Activated B cell treated with CpG ODN at 0.5 μM for 24 hours (primary cell): ENCODE measurements around the gene B4GALNT4. TPM values are rescaled to one million over a fixed set of nuclear protein-coding genes. Genes with fewer than 3 reads are reported as not detected.

Experiments
- ATAC-seq: fragments of 200-7000 bp; cut with Tn5 transposase; one replicate; pipeline ENCODE4 v1.10.0; 2021; ENCODE audit warnings: low read depth, mild to moderate bottlenecking, moderate library complexity
- CTCF ChIA-PET: fragments of 350-600 bp; sonication (Branson Sonifier 250); formaldehyde crosslinking; loops from one replicate; lab custom pipeline; 2021; ENCODE audit warnings: antibody characterized with exemption; lab: Charles Lee
- POLR2A ChIA-PET: fragments of 350-600 bp; sonication (Branson Sonifier 250); formaldehyde crosslinking; loops from one replicate; lab custom pipeline; 2021; ENCODE audit warnings: antibody characterized with exemption; lab: Charles Lee
- DNase-seq: peaks from one replicate; pipeline ENCODE4 v3.0.0; 2022
- H3K27ac Mint-ChIP-seq: one replicate; pipeline ENCODE4 v1.8.0; 2020; ENCODE audit warnings: mixed read lengths
- H3K27me3 Mint-ChIP-seq: one replicate; pipeline ENCODE4 v1.8.0; 2021; ENCODE audit warnings: mixed read lengths
- H3K36me3 Mint-ChIP-seq: one replicate; pipeline ENCODE4 v1.8.0; 2021; ENCODE audit warnings: low read depth, mixed read lengths
- H3K4me1 Mint-ChIP-seq: one replicate; pipeline ENCODE4 v1.8.0; 2021; ENCODE audit warnings: mixed read lengths
- H3K4me3 Mint-ChIP-seq: one replicate; pipeline ENCODE4 v1.8.0; 2020; ENCODE audit warnings: mild to moderate bottlenecking, mixed read lengths
- H3K9me3 Mint-ChIP-seq: one replicate; pipeline ENCODE4 v1.8.0; 2020; ENCODE audit warnings: mixed read lengths
- CTCF ChIP-seq: fragments of 200-600 bp; IDR thresholded peaks from one replicate; pipeline ENCODE4 v1.8.0; 2022; ENCODE audit warnings: antibody characterized with exemption, mild to moderate bottlenecking
- intact Hi-C: fragments of 100-400 bp; cut with micrococcal nuclease; formaldehyde crosslinking; loops from one replicate; pipeline ENCODE4 v1.15.1; 2024
- total RNA-seq: library from RNA; stranded (reverse); gene quantifications from 2 replicates; pipeline ENCODE4 v1.2.3, GENCODE V29; 2022

Gene B4GALNT4
- total RNA-seq, 1 donor from 2014 or later = not detected

- Mint-ChIP-seq H3K4me3 (no peak overlapping the region), H3K36me3 (no peaks in the 10 kb centered on the region), H3K27ac (peak overlapping the region; percentile 42), H3K4me1 (peaks cover 39% of the 10 kb centered on the region), H3K27me3 (no peaks in the 10 kb centered on the region), H3K9me3 (no peaks in the 10 kb centered on the region)
- no peak for ATAC-seq
- intact Hi-C loops = no loop called here
- no peak for DNase-seq
- ChIA-PET POLR2A (no interaction called here), CTCF (no interaction called here)
- TF ChIP-seq CTCF = no peak
Observed at GRCh38 chr11:350723-351255, 18.5 kb upstream of the B4GALNT4 start.

GRCh38 chr11:351411-351810 lies 17.9 kb upstream of the B4GALNT4 start:
- intact Hi-C loops = no loop called here

GRCh38 chr11:352456-353031 lies 16.8 kb upstream of the B4GALNT4 start:
- intact Hi-C loops = loop anchor here (2.0 kb wide), 1 partner anchor 38 kb away; the partner anchor contains the start of gene IFITM1

More at GRCh38 chr11:351411-351810, 17.9 kb upstream of the B4GALNT4 start:
- no peak for TF ChIP-seq CTCF
- ChIA-PET POLR2A (no interaction called here), CTCF (no interaction called here)
- Mint-ChIP-seq H3K36me3 (no peaks in the 10 kb centered on the region), H3K27me3 (no peaks in the 10 kb centered on the region), H3K9me3 (no peaks in the 10 kb centered on the region), H3K4me1 (peaks cover 39% of the 10 kb centered on the region), H3K27ac (no peak overlapping the region), H3K4me3 (no peak overlapping the region)
- ATAC-seq (no peak), DNase-seq (no peak)

GRCh38 chr11:353179-353873 lies 16.0 kb upstream of the B4GALNT4 start:
- H3K27ac Mint-ChIP-seq = peak overlapping the region; percentile 78
- intact Hi-C loops = loop anchor here (2.0 kb wide), 1 partner anchor 39 kb away; the partner anchor contains the start of gene IFITM1
- H3K4me1 Mint-ChIP-seq = peaks cover 35% of the 10 kb centered on the region
- DNase-seq = no peak
- no peaks in the 10 kb centered on the region for H3K9me3 Mint-ChIP-seq
- H3K36me3 Mint-ChIP-seq = no peaks in the 10 kb centered on the region
- peak overlapping the region; percentile 25 for H3K4me3 Mint-ChIP-seq
- no peaks in the 10 kb centered on the region for H3K27me3 Mint-ChIP-seq
- ATAC-seq = no peak
- ChIA-PET POLR2A (interaction anchor here (0.9 to 1.4 kb wide), 2 partner anchors 27 to 36 kb away, joined by 4 read pairs; no protein-coding TSS in a partner anchor), CTCF (interaction anchor here (3.8 kb wide), 1 partner anchor 102 kb away, joined by 26 read pairs; no protein-coding TSS in a partner anchor)
- TF ChIP-seq CTCF = no peak

More at GRCh38 chr11:352456-353031, 16.8 kb upstream of the B4GALNT4 start:
- ChIA-PET POLR2A (interaction anchor here (0.5 to 0.6 kb wide), 2 partner anchors 9 to 67 kb away, joined by 3 to 7 read pairs; no protein-coding TSS in a partner anchor), CTCF (no interaction called here)
- no peak for ATAC-seq
- no peaks in the 10 kb centered on the region for H3K36me3 Mint-ChIP-seq
- H3K9me3 Mint-ChIP-seq = no peaks in the 10 kb centered on the region
- H3K4me3 Mint-ChIP-seq = no peak overlapping the region
- no peak for TF ChIP-seq CTCF
- no peak for DNase-seq
- peaks cover 39% of the 10 kb centered on the region for H3K4me1 Mint-ChIP-seq
- no peaks in the 10 kb centered on the region for H3K27me3 Mint-ChIP-seq
- H3K27ac Mint-ChIP-seq = peak overlapping the region; percentile 78
